Activated CD8-positive, alpha-beta T cell treated with anti-CD3 and anti-CD28 coated beads for 36 hours (primary cell): Measurements from ENCODE around the gene AFAP1. TPM values are rescaled to one million over a fixed set of nuclear protein-coding genes. Genes with fewer than 3 reads are reported as not detected.
A peak's percentile ranks its signal among the peaks of the same experiment; 100 is the strongest.

Experiments
- ATAC-seq: fragments of 200-7000 bp; cut with Tn5 transposase; one replicate; pipeline ENCODE4 v1.10.0; 2021; ENCODE audit warnings: mild to moderate bottlenecking, moderate library complexity
- CTCF ChIA-PET: fragments of 350-600 bp; sonication (Branson Sonifier 250); formaldehyde crosslinking; loops from one replicate; lab custom pipeline; 2021; ENCODE audit warnings: antibody characterized with exemption; lab: Charles Lee
- POLR2A ChIA-PET: fragments of 350-600 bp; sonication (Branson Sonifier 250); formaldehyde crosslinking; loops from one replicate; lab custom pipeline; 2021; ENCODE audit warnings: antibody characterized with exemption; lab: Charles Lee
- DNase-seq: peaks from one replicate; pipeline ENCODE4 v3.0.0-alpha.2; 2020
- H3K27ac Mint-ChIP-seq: one replicate; pipeline ENCODE4 v1.8.0; 2021; ENCODE audit warnings: mild to moderate bottlenecking, mixed read lengths
- H3K27me3 Mint-ChIP-seq: one replicate; pipeline ENCODE4 v1.8.0; 2021; ENCODE audit warnings: mixed read lengths
- H3K36me3 Mint-ChIP-seq: one replicate; pipeline ENCODE4 v1.8.0; 2021; ENCODE audit warnings: low read depth, mixed read lengths
- H3K4me1 Mint-ChIP-seq: one replicate; pipeline ENCODE4 v1.8.0; 2021; ENCODE audit warnings: low read depth, mixed read lengths
- H3K4me3 Mint-ChIP-seq: one replicate; pipeline ENCODE4 v1.8.0; 2021; ENCODE audit warnings: mild to moderate bottlenecking, moderate library complexity, mixed read lengths
- H3K9me3 Mint-ChIP-seq: one replicate; pipeline ENCODE4 v1.8.0; 2021; ENCODE audit warnings: mixed read lengths
- intact Hi-C: fragments of 100-400 bp; cut with micrococcal nuclease; formaldehyde crosslinking; loops from one replicate; pipeline ENCODE4 v1.10.0; 2022
- total RNA-seq, 2 experiments: library from RNA; stranded (reverse); gene quantifications; one replicate each; pipeline ENCODE4 v1.2.3, GENCODE V29; 2021
- TF ChIP-seq, protein P1 (sequence below): fragments of 200-600 bp; IDR thresholded peaks from one replicate; pipeline ENCODE4 v1.8.0; 2022; ENCODE audit warnings: antibody characterized with exemption, mild to moderate bottlenecking

Gene AFAP1
- total RNA-seq, 2 experiments from 2014 or later, result 25.5 to 26.5 TPM

DNA sequence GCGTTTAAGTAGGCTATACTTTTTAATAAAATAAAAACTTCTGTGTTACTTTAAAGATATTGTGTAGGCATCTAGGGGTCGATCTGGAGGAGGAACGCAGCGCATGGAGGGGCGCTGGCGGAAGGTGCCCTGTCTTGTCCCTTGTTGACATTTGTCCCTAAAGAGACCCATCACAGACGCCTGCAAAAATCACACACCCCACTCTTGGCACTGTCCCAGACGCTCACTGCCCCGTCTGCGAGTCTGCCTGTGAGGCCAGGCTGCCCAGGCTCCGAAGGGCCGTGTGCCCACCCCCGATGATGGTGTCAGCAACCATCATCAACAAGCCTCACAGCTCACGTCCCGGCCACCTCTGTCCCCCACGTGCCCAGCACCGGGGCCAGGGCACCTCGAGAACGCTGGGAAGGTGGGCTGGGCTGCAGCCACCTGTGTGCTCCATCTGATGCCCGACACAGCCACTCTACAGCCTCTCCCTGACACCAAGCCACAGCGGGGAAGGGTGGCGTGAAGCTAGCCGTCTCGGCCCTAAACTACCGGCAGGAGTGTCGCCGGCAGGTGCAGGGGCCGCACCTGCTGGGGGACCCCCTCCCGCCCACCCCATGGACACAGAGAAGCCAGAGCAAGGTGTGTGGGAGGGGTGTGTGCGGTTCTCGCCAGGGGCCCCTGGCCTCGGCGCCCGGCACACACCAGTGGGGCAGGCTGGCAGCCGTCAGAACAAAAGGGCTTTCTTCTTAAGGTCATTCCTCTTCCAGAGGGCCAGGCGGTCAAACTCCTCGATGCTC, 26.8 kb upstream of the AFAP1 start:
- no peaks in the 10 kb centered on the region for H3K9me3 Mint-ChIP-seq
- H3K27ac Mint-ChIP-seq, result no peak overlapping the region

DNA sequence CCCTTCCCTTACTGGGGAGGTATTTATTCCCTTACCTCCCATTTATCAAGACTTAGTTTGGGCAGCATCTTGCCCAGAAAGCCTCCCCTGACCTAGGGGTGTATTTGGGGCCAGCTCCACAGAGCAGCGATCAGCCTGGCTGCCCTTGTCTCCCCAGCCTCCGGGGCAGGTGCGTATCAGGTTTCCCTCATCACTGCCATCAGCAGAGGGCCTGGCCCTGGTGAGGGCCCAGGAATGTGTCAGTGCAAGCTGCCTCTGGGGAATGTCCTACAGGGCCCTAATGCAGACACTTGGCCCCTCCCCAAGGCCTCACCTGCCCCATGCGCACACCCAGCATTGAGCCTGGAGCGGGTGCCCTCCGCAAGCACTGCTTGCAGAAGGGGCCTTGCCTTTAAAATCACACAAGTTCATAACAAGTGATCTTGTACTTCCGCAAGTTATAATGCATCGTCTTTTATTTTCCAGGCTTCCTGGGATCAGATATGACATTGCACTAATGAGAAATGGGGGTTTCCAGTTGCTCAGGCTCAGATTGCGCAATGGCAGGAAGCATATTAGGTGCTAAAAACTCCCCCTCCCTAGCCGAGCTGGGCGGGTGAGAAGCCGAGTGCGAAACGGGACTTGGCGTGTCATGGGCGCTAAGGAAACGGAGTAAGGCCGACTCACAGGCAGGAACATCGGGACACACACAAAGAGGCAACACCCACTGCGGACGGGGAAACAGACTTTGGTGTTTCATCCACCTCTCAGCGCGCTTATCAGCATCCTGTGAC, 25.4 kb upstream of the AFAP1 start:
- Mint-ChIP-seq H3K36me3 (peaks cover under 1% of the 10 kb centered on the region), H3K4me1 (peaks cover 77% of the 10 kb centered on the region), H3K27me3 (peaks cover 11% of the 10 kb centered on the region), H3K9me3 (no peaks in the 10 kb centered on the region), H3K27ac (peak overlapping the region; percentile 79), H3K4me3 (no peak overlapping the region)
- intact Hi-C loops, result loop anchor here (5.0 kb wide), 1 partner anchor 108 kb away; no protein-coding TSS in a partner anchor
- ChIA-PET CTCF (interaction anchor here (1.7 kb wide), 1 partner anchor 21 kb away, joined by 6 read pairs; no protein-coding TSS in a partner anchor), POLR2A (interaction anchor here (0.7 kb wide), 1 partner anchor 29 kb away, joined by 3 read pairs; no protein-coding TSS in a partner anchor)
- no peak for ATAC-seq
- TF ChIP-seq, protein P1, sequence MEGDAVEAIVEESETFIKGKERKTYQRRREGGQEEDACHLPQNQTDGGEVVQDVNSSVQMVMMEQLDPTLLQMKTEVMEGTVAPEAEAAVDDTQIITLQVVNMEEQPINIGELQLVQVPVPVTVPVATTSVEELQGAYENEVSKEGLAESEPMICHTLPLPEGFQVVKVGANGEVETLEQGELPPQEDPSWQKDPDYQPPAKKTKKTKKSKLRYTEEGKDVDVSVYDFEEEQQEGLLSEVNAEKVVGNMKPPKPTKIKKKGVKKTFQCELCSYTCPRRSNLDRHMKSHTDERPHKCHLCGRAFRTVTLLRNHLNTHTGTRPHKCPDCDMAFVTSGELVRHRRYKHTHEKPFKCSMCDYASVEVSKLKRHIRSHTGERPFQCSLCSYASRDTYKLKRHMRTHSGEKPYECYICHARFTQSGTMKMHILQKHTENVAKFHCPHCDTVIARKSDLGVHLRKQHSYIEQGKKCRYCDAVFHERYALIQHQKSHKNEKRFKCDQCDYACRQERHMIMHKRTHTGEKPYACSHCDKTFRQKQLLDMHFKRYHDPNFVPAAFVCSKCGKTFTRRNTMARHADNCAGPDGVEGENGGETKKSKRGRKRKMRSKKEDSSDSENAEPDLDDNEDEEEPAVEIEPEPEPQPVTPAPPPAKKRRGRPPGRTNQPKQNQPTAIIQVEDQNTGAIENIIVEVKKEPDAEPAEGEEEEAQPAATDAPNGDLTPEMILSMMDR, result no peak
- DNase-seq, result peak; percentile 70

More for the DNA sequence above, 26.8 kb upstream of the AFAP1 start:
- Mint-ChIP-seq H3K27me3 (peaks cover 8% of the 10 kb centered on the region), H3K4me3 (no peak overlapping the region), H3K4me1 (peaks cover 76% of the 10 kb centered on the region), H3K36me3 (peaks cover 8% of the 10 kb centered on the region)
- ChIA-PET CTCF (no interaction called here), POLR2A (no interaction called here)
- TF ChIP-seq, protein P1, result no peak
- DNase-seq, result no peak
- intact Hi-C loops, result no loop called here
- ATAC-seq, result no peak

DNA sequence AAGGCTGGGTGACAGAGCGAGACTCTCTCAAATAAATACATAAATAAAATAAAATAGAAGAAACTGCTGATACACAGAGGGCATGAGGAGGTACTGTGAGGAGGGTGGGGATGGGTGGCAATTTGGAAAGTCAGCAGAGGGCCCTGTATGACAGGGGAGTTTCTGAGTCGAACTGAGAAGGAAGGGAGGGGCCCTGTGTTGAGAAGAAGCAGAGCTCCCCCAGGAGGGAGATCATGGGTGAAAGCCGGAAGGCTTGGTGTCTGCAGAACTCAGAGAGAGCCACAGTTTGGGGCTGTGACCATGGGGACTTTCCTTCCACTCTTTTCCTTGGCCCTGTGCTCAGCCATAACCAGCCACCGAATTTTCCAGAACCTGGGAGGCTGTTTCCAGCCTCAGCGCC, 24.8 kb upstream of the AFAP1 start:
- DNase-seq (peak; percentile 64), ATAC-seq (peak; percentile 48)
- intact Hi-C loops, result loop anchor here (5.0 kb wide), 1 partner anchor 107 kb away; no protein-coding TSS in a partner anchor
- Mint-ChIP-seq H3K4me1 (peaks cover 75% of the 10 kb centered on the region), H3K27me3 (peaks cover 11% of the 10 kb centered on the region), H3K4me3 (no peak overlapping the region), H3K36me3 (no peaks in the 10 kb centered on the region), H3K9me3 (no peaks in the 10 kb centered on the region), H3K27ac (peak overlapping the region; percentile 52)
- ChIA-PET POLR2A (interaction anchor here (0.7 kb wide), 1 partner anchor 28 kb away, joined by 3 read pairs; no protein-coding TSS in a partner anchor), CTCF (interaction anchor here (1.7 kb wide), 1 partner anchor 22 kb away, joined by 6 read pairs; no protein-coding TSS in a partner anchor)
- TF ChIP-seq, protein P1, result no peak

DNA sequence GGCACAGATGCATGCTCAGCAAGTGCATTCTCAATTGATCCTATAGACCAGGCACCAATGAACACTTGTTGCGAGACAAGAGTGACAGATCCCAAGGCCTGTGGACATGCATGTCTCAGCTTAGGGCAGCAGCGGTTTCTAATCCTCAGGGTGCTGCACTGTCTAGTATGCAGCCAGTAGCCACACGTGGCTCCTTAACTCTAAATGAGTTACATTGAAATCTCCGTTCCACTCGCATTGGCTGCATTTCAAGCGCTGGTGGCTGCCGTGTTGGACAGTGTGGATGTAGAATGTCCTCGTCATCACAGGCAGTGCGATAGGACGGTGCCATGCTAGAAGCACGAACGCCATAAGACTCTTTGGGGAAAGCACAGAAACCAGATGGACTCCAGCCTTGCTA, 24.0 kb upstream of the AFAP1 start:
- Mint-ChIP-seq H3K36me3 (no peaks in the 10 kb centered on the region), H3K4me3 (no peak overlapping the region), H3K9me3 (no peaks in the 10 kb centered on the region), H3K27ac (no peak overlapping the region), H3K4me1 (peaks cover 75% of the 10 kb centered on the region), H3K27me3 (peaks cover 15% of the 10 kb centered on the region)
- ChIA-PET CTCF (no interaction called here), POLR2A (interaction anchor here (0.5 to 0.8 kb wide), 2 partner anchors 11 to 120 kb away, joined by 3 read pairs; no protein-coding TSS in a partner anchor)
- no peak for DNase-seq
- TF ChIP-seq, protein P1, result no peak
- ATAC-seq, result no peak
- intact Hi-C loops, result loop anchor here (5.0 kb wide), 1 partner anchor 106 kb away; no protein-coding TSS in a partner anchor
